Activated naive CD8-positive, alpha-beta T cell treated with anti-CD3 and anti-CD28 coated beads, Interleukin-2, amount 10 ng/mL, durations not matched to agents 7 days and 5 days (primary cell): ENCODE results near the gene ELMO1. TPM values are rescaled to one million over a fixed set of nuclear protein-coding genes. Genes with fewer than 3 reads are reported as not detected.

Source experiments
- ATAC-seq: fragments of 150-1000 bp; cut with Tn5 transposase; one replicate; pipeline ENCODE4 v1.10.0; 2021; ENCODE audit warnings: low read depth, moderate library complexity
- POLR2A ChIA-PET: fragments of 350-600 bp; sonication (Branson Sonifier 250); formaldehyde crosslinking; loops from one replicate; lab custom pipeline; 2021; ENCODE audit warnings: antibody characterized with exemption; lab: Charles Lee
- DNase-seq: peaks from one replicate; pipeline ENCODE4 v3.0.0; 2021
- H3K27ac Mint-ChIP-seq: one replicate; pipeline ENCODE4 v1.8.0; 2022; ENCODE audit warnings: mild to moderate bottlenecking, mixed read lengths
- H3K27me3 Mint-ChIP-seq: one replicate; pipeline ENCODE4 v1.8.0; 2022; ENCODE audit warnings: mild to moderate bottlenecking, moderate library complexity, mixed read lengths
- H3K36me3 Mint-ChIP-seq: one replicate; pipeline ENCODE4 v1.8.0; 2021; ENCODE audit warnings: mild to moderate bottlenecking, mixed read lengths
- H3K4me1 Mint-ChIP-seq: one replicate; pipeline ENCODE4 v1.8.0; 2021; ENCODE audit warnings: mixed read lengths
- H3K4me3 Mint-ChIP-seq: one replicate; pipeline ENCODE4 v1.8.0; 2022; ENCODE audit warnings: mild to moderate bottlenecking, moderate library complexity, mixed read lengths
- H3K9me3 Mint-ChIP-seq: one replicate; pipeline ENCODE4 v1.8.0; 2021; ENCODE audit warnings: mixed read lengths
- total RNA-seq, 2 experiments: library from RNA; stranded (reverse); gene quantifications; one replicate each; pipeline ENCODE4 v1.2.3, GENCODE V29; 2021

ELMO1 gene
- total RNA-seq, 2 experiments from 2014 or later, result 73.4 to 78.6 TPM

DNA sequence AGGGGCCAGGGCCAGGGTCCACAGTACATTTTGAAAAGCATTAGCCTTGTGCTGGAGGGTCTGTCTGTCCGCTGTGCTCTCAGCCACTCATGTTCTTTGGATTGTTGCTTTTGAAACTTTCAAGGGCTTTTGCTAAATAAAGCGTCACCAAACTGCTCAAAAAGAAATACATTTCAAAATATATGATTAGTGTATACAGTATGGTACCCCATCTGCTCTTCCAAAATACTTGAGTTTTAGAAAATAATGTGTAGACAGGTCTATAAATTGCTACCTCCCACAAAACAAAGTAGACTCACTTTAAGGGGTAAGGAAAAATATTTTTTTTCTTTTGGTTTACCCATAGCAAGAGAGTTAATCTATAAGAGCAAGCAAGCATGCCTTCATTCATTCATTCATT lies 530.1 kb downstream of the ELMO1 start:
- peaks cover 22% of the 10 kb centered on the region for H3K36me3 Mint-ChIP-seq
- POLR2A ChIA-PET, result no interaction called here
- H3K4me1 Mint-ChIP-seq, result no peaks in the 10 kb centered on the region
- no peak overlapping the region for H3K4me3 Mint-ChIP-seq
- DNase-seq (no peak), ATAC-seq (no peak)
- H3K27me3 Mint-ChIP-seq, result no peaks in the 10 kb centered on the region
- H3K9me3 Mint-ChIP-seq, result peaks cover 16% of the 10 kb centered on the region
- H3K27ac Mint-ChIP-seq, result no peak overlapping the region

DNA sequence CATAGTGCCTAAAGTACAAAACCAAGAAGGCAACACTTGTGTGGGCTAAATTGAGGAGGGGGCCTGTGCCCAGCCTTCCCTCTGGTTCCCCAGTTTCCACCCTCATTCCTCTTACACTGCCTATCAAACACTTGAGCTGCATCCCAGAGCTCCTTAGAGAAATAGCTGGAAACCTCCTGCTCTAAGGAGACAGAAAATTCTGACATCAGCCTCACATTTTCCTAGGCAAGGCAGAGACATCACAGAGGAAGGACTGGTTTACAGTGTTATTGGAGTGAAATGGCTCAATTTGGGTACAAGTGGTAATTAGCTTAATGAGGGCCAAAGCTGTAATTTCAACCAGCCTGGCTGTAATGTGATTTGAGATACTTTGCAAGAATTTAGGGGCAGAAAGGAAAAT lies 532.0 kb downstream of the ELMO1 start:
- DNase-seq, result no peak
- Mint-ChIP-seq H3K27me3 (no peaks in the 10 kb centered on the region), H3K9me3 (peaks cover 11% of the 10 kb centered on the region), H3K36me3 (peaks cover 21% of the 10 kb centered on the region), H3K4me1 (no peaks in the 10 kb centered on the region), H3K27ac (no peak overlapping the region), H3K4me3 (no peak overlapping the region)
- POLR2A ChIA-PET, result no interaction called here
- ATAC-seq, result no peak

DNA sequence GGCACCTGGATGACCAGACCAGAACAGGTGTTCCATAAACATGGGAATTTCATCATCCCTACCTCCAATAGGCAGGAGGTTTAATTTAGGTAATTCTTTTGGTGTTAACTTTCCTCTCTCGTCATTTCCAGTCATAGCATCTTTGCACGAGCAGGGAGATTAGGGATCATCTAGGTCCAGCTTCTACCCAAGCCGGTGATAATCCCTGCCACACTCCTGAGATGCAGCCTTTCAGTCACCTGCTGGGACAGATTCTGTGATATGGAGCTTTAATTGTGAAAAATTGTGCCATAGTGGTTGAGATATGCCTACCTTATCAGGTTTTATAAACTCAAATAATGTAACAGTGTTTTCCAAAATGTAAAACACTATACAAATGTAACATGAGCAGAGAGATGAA lies 532.5 kb downstream of the ELMO1 start:
- ATAC-seq, result no peak
- Mint-ChIP-seq H3K27ac (no peak overlapping the region), H3K36me3 (peaks cover 22% of the 10 kb centered on the region), H3K27me3 (no peaks in the 10 kb centered on the region), H3K4me3 (no peak overlapping the region), H3K9me3 (peaks cover 6% of the 10 kb centered on the region), H3K4me1 (no peaks in the 10 kb centered on the region)
- POLR2A ChIA-PET, result no interaction called here
- no peak for DNase-seq

DNA sequence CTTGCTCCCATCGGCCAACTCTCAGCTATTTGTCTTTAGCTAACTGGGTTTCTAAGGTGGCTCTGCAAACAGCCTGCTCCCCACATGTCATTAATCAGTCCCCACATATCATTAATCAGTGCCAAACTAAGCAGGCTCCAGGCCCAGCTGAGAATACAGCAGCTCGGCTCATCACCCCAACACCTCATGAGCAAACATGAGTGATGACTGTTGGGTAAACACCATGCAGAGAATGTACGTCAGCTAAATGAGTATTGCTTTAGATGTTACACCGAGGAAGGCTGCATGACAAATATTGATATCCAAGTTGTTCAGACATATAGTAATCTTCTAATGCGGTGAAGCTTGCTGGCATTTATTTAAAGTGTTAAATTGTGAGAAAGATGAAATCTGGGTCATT lies 536.9 kb downstream of the ELMO1 start:
- no peaks in the 10 kb centered on the region for H3K4me1 Mint-ChIP-seq
- peaks cover 34% of the 10 kb centered on the region for H3K36me3 Mint-ChIP-seq
- ATAC-seq, result no peak
- POLR2A ChIA-PET, result no interaction called here
- no peak for DNase-seq
- peaks cover 3% of the 10 kb centered on the region for H3K9me3 Mint-ChIP-seq
- H3K27me3 Mint-ChIP-seq, result no peaks in the 10 kb centered on the region
- no peak overlapping the region for H3K27ac Mint-ChIP-seq
- no peak overlapping the region for H3K4me3 Mint-ChIP-seq

DNA sequence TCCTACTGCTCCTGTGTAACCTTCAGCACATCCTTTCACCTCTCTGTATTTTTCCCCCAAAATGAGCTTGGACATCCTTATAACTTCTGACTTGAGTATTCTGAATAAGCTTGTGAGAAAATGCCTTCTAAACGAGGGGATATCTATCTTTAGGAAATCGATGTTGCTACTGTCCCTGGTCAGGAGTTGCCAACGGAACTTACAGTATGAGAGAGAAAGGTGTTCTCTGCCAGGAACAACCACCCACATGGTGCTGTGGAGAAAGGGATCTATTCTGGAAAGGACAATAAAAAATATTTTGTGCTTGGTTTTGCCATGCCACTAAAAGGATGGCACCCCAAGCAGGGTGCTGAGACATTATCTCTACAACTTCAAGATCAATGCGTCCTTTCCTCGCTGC lies 537.8 kb downstream of the ELMO1 start:
- H3K27me3 Mint-ChIP-seq, result no peaks in the 10 kb centered on the region
- DNase-seq (no peak), ATAC-seq (no peak)
- POLR2A ChIA-PET, result no interaction called here
- H3K36me3 Mint-ChIP-seq, result peaks cover 32% of the 10 kb centered on the region
- H3K27ac Mint-ChIP-seq, result no peak overlapping the region
- H3K4me3 Mint-ChIP-seq, result no peak overlapping the region
- peaks cover 3% of the 10 kb centered on the region for H3K4me1 Mint-ChIP-seq
- peaks cover 3% of the 10 kb centered on the region for H3K9me3 Mint-ChIP-seq

DNA sequence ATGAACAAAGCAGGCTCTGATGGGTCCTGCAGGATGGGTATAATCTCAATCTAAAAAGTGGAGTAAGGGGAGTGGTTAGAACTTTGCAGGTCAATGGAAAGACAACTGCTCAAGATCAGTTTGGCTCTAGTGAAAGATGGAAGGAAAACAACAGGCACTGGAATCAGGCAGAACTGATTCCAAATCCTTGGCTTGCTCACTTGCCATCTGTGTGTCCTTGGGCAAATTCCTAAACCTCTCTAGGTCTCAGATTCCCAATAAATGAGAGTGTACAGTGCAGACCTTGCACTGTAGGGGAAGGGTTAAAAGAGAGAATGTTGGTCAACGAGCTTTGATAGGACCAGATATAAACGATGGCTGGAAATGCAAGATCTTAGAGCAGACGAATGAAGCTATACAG lies 538.3 kb downstream of the ELMO1 start:
- no peak for ATAC-seq
- no peaks in the 10 kb centered on the region for H3K27me3 Mint-ChIP-seq
- peaks cover 3% of the 10 kb centered on the region for H3K9me3 Mint-ChIP-seq
- peaks cover 4% of the 10 kb centered on the region for H3K4me1 Mint-ChIP-seq
- DNase-seq, result no peak
- H3K4me3 Mint-ChIP-seq, result no peak overlapping the region
- H3K36me3 Mint-ChIP-seq, result peaks cover 28% of the 10 kb centered on the region
- POLR2A ChIA-PET, result no interaction called here
- H3K27ac Mint-ChIP-seq, result no peak overlapping the region

DNA sequence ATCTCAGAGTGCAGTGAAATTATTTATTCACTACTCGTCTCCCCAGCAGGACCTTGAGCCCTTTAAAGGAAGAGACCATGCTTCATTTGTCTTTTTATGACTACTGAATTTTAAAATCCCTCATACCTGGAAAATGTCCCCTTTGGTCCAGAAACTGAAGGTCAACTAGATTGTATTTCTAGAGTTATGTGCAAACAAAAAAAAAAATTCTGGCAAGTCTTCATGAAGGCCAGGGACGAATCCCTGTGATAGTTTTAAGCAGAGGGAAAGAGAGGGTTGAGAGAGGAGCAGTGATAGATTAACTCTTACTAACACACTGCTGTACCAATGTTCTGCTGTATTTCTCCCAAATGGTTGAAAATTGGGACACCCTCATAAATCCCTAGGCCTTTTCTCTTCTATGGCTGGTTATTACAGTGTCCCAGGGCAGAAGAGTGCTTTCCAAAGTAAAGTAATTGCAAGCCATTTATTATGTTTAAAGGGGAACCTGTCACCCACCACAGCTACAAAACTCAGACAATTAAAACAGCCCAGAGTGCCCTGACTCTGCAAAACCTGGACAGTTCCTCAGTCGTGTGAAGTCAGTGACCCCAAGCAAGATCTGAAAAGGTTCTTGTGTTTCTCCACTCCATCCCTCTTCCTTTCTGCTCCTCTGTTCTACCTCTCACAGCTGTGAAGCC lies 541.6 kb downstream of the ELMO1 start:
- Mint-ChIP-seq H3K4me1 (peaks cover 6% of the 10 kb centered on the region), H3K27me3 (no peaks in the 10 kb centered on the region), H3K4me3 (no peak overlapping the region), H3K27ac (no peak overlapping the region), H3K9me3 (peaks cover 7% of the 10 kb centered on the region), H3K36me3 (peaks cover 38% of the 10 kb centered on the region)
- DNase-seq, result no peak
- POLR2A ChIA-PET, result no interaction called here
- ATAC-seq, result no peak

DNA sequence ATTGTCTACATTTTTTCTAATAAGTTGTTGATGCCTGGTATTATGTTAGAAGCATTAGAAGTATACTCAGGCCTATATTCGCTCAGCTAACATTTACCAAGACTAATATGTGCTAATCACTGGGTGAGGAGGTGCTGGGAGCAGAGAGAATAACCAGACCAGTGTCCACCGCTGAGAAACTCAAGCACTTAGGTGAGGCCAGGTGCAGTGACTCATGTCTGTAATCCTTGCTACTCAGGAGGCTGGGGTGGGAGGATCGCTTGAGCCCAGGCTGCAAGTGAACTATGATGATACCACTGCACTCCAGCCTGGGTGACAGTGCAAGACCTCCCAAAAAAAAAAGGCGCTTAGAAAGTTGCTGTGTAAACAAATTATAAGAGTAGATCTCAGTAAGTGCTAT lies 542.2 kb downstream of the ELMO1 start:
- DNase-seq (no peak), ATAC-seq (no peak)
- no peak overlapping the region for H3K4me3 Mint-ChIP-seq
- no peaks in the 10 kb centered on the region for H3K27me3 Mint-ChIP-seq
- H3K36me3 Mint-ChIP-seq, result peaks cover 37% of the 10 kb centered on the region
- peaks cover 7% of the 10 kb centered on the region for H3K9me3 Mint-ChIP-seq
- peaks cover 6% of the 10 kb centered on the region for H3K4me1 Mint-ChIP-seq
- POLR2A ChIA-PET, result no interaction called here
- H3K27ac Mint-ChIP-seq, result no peak overlapping the region

DNA sequence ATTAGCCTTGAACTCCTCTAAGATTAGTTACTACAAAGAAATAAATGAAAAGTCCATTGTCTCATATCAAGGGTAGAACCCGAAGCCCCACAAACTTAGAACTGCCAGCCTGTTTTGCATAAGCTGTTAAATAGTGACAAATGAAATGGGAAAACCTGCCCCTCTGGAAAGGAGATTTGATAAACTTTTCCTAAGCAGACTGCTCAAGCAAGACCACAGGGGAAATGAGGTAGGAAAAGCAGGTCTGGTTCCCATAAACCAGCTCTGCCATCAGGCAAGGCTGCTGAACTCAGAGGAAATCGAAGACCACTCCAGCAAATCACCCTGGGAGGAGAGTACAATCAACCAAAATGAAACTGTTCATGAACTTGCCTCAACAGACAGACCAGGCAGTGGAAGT lies 542.8 kb downstream of the ELMO1 start:
- DNase-seq (no peak), ATAC-seq (no peak)
- peaks cover 7% of the 10 kb centered on the region for H3K9me3 Mint-ChIP-seq
- H3K4me1 Mint-ChIP-seq, result peaks cover 6% of the 10 kb centered on the region
- H3K36me3 Mint-ChIP-seq, result peaks cover 33% of the 10 kb centered on the region
- H3K27me3 Mint-ChIP-seq, result no peaks in the 10 kb centered on the region
- H3K4me3 Mint-ChIP-seq, result no peak overlapping the region
- H3K27ac Mint-ChIP-seq, result no peak overlapping the region
- POLR2A ChIA-PET, result no interaction called here

DNA sequence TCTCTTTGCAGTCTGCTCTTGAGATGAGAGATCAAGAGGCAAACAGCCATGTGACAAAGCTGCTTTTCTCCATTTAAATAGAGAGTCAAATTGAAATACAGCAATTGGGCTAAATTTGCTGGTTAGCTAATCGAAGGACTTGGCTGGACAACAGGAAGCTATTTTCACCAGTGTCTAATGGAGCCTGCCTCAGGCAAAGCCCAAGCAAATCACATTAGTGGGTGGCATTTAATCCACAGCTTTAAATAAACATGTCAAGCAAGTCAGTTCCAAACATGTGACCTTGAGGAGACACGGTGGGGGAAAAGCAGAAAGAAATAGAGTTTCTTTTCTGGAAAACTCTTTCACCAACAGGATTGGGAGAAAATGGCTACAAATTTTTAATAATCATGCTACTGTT lies 543.9 kb downstream of the ELMO1 start:
- no peak for ATAC-seq
- H3K9me3 Mint-ChIP-seq, result peaks cover 9% of the 10 kb centered on the region
- POLR2A ChIA-PET, result interaction anchor here (0.5 kb wide), 1 partner anchor 145 kb away, joined by 3 read pairs; no protein-coding TSS in a partner anchor
- no peak overlapping the region for H3K4me3 Mint-ChIP-seq
- DNase-seq, result no peak
- H3K4me1 Mint-ChIP-seq, result peaks cover 6% of the 10 kb centered on the region
- H3K27me3 Mint-ChIP-seq, result no peaks in the 10 kb centered on the region
- no peak overlapping the region for H3K27ac Mint-ChIP-seq
- H3K36me3 Mint-ChIP-seq, result peaks cover 33% of the 10 kb centered on the region

DNA sequence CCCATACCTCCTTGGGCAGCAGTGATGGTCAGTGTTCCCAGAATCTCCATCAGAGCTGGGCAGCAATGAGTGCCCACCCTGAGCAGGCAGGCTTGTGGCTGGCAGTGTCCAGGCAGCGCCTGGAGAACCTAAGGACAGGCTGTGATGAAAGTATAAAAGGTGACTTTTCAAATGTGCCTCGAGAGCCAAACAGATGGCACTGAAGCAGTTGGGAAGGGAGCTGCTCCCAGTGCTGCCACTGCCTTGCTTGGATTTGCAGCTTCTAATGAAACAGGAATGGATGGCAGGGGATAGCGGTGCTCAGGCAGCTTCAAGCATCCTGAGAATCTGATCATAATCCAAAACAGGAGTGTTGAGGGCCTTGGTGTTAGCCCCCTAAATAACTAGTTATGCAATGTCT lies 544.6 kb downstream of the ELMO1 start:
- Mint-ChIP-seq H3K27ac (no peak overlapping the region), H3K4me1 (peaks cover 6% of the 10 kb centered on the region), H3K36me3 (peaks cover 31% of the 10 kb centered on the region), H3K27me3 (no peaks in the 10 kb centered on the region), H3K9me3 (peaks cover 9% of the 10 kb centered on the region), H3K4me3 (no peak overlapping the region)
- POLR2A ChIA-PET, result no interaction called here
- ATAC-seq (no peak), DNase-seq (no peak)

DNA sequence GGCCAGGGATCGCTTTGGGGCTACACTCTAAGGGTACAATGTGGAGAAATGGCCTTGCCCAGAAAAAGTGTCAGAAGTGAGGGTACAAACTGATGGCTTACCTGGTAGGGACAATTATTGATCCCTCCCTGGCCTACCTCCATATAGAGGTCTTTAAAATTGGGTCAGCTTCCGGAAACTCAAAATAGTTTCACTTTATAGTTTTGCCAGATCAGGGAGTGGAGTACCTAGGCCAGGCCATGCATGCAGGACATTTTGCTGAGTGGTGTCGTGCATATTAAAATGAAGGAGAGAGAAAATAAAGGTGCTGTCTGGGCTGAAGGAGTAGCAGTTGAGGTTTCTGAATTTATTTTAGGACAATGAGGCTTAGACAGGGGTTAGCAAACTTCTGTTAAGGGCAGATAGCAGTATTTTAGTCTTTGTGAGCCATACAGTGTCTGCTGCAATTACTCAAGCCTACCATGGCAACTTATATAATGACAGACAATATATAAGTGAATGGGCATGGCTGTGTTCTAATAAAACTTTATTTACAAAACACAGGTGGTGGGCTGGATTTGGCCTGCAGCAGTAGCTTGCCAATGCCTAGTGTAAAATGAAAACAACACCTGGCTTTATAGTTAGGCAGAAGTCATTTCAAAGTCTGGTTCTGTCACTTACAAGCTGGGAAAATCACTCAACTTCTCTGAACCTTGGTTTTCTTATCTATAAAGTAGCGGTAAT lies 547.5 kb downstream of the ELMO1 start:
- H3K4me1 Mint-ChIP-seq, result peaks cover 5% of the 10 kb centered on the region
- H3K36me3 Mint-ChIP-seq, result peaks cover 43% of the 10 kb centered on the region
- H3K27me3 Mint-ChIP-seq, result no peaks in the 10 kb centered on the region
- H3K4me3 Mint-ChIP-seq, result no peak overlapping the region
- DNase-seq, result no peak
- no peak overlapping the region for H3K27ac Mint-ChIP-seq
- ATAC-seq, result no peak
- POLR2A ChIA-PET, result no interaction called here
- peaks cover 6% of the 10 kb centered on the region for H3K9me3 Mint-ChIP-seq

DNA sequence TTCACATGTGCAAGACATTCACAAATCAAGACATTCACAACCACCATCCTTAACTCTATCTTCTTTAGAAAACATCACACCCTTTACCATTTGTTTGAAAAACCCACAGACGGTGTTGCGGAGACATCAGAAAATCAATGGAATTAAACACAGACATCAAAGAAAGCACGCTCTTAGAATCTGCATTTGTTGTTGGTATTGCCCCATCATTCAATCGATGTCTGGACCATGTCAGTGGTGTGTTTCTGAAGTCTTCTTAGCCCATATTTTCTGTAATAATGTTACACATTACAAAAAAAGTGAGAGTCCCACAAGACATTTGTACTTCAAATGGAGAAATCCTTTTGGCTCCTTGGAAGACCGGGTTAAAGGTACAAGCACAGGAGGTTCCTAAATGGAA lies 550.5 kb downstream of the ELMO1 start:
- POLR2A ChIA-PET, result no interaction called here
- DNase-seq, result no peak
- ATAC-seq, result no peak
- no peaks in the 10 kb centered on the region for H3K27me3 Mint-ChIP-seq
- H3K4me3 Mint-ChIP-seq, result no peak overlapping the region
- peaks cover 15% of the 10 kb centered on the region for H3K4me1 Mint-ChIP-seq
- H3K9me3 Mint-ChIP-seq, result peaks cover 6% of the 10 kb centered on the region
- peaks cover 54% of the 10 kb centered on the region for H3K36me3 Mint-ChIP-seq
- no peak overlapping the region for H3K27ac Mint-ChIP-seq

DNA sequence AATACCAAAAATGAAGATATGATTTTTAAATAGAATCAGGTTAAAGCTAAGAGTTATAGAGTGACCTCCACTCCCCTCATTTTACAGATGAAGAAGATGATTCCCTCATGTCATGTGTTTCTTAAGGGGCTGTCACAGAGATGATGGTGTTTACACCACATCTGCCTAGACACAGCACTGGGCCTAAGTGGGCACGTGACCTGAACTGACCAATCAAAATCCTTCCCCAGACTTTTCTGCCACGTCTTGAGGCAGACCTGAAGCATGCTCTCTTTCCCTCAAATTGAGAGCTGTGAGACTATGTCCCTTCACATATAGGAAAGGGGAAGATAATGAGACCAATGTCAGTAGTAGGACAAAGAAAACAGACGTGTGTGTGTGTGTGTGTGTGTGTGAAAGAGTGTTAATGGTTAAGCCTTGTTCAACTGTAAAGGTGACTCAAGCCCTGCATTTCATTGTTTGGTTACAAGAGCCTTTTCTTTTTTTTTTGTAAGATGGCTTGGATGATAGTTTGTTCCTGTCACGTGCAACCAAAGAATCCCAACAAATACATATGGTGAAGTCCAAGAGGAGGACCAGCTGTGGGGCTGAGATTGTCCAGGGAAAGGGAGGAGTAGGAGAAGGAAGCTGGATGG lies 551.6 kb downstream of the ELMO1 start:
- no peak overlapping the region for H3K4me3 Mint-ChIP-seq
- POLR2A ChIA-PET, result no interaction called here
- peaks cover 13% of the 10 kb centered on the region for H3K4me1 Mint-ChIP-seq
- H3K36me3 Mint-ChIP-seq, result peaks cover 55% of the 10 kb centered on the region
- H3K27ac Mint-ChIP-seq, result no peak overlapping the region
- peaks cover 2% of the 10 kb centered on the region for H3K9me3 Mint-ChIP-seq
- ATAC-seq (no peak), DNase-seq (no peak)
- no peaks in the 10 kb centered on the region for H3K27me3 Mint-ChIP-seq
